GM21390 (cell line): ENCODE results near the gene TTC29.
"Not testable (repeated sequence)": the region's sequence is repeated elsewhere in the genome, so short reads cannot be mapped to it uniquely, and the experiment has no call there.

ENCODE experiments used
- ATAC-seq: cut with Tn5 transposase; IDR thresholded peaks from one replicate; pipeline ENCODE4 v1.9.1; 2021; ENCODE audit not compliant: unreplicated experiment

Gene TTC29

DNA sequence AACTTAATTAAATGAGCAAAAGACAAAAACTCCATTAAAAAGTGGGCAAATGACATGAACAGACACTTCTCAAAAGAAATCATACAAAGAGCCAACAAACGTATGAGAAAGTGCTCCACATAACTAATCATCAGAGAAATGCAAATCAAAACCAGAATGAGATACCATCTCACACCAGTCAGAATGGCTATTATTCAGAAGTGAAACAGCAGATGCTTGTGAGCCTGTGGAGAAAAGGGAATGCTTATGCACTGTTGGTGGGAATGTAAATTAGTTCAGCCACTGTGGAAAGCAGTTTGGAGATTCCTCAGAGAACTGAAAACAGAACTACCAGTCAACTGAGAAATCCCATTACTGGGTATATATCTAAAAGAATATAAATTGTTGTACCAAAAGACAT, 222.1 kb downstream of the TTC29 start:
- not testable (repeated sequence) for ATAC-seq

DNA sequence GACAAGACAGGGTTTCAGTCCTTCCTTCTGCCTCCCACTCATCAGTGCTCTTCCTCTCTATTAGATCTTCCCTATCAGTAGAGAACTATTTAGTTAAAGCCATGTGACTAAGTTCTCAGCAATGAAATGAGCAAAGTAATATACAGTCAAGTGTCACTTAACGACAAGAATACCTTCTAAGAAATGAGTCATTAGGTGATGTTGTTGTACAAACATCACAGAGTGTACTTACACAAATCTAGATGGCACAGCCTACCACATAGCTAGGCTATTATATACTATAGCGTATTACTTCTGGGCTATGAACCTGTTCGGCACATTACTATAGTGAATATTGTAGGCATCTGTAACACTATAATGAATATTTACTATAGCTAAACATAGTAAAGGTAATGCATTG, 235.7 kb downstream of the TTC29 start:
- no peak for ATAC-seq

DNA sequence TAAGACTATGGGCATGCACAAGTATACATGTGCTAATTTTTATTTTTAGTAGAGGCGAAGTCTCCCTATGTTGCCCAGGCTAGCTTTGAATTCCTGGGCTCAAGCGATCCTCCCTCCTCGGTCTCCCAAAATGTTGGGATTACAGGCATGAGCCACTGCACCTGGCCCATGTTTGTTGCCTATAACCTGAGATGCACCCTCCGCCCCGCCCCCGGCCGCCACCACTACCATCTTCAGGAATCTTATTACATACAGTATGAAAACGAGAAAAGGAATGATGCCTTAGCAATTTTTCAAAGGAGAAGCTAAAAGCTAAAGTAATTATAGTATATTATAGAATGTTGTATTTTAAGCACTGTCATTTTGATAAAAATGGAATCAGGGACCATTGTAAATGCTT, 245.8 kb downstream of the TTC29 start:
- ATAC-seq, result no peak

DNA sequence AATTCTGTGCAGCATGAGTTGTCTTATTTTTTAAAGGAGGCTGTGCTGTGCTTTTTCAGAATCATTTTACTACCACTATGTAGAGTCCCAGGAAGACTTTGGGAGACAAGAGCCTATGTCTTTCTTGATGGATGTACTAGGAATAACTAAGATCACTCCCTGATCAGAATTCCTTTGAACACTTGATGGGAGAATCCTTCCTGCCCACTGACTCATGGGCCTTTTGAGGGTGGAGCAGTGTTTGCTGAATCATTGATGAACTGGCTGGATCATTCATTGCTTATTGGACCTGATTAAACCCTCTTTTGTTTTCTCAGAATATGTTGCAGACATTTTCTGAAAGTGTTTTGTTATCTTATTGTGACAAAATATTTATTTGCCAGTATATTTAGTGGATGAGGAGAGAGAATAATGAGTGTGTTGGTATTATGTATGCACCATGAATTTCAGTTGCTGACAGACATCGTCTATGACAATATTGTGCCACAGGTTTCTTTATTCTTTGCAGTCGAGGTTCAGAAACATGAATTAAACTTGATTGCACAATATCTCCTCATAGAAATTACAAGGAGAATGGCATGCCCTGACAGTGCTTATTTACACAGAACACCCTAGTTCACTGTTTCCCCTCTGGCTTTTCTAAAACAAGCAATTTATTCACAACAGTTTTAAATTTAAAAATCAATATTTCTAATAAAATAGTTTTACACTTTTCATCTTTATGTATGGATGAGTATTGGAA, 270.7 kb downstream of the TTC29 start:
- ATAC-seq, result no peak

DNA sequence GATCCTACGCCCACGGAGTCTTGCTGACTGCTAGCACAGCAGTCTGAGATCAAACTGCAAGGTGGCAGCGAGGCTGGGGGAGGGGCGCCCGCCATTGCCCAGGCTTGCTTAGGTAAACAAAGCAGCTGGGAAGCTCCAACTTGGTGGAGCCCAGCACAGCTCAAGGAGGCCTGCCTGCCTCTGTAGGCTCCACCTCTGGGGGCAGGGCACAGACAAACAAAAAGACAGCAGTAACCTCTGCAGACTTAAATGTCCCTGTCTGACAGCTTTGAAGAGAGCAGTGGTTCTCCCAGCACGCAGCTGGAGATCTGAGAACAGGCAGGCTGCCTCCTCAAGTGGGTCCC, 281.7 kb downstream of the TTC29 start:
- not testable (repeated sequence) for ATAC-seq

DNA sequence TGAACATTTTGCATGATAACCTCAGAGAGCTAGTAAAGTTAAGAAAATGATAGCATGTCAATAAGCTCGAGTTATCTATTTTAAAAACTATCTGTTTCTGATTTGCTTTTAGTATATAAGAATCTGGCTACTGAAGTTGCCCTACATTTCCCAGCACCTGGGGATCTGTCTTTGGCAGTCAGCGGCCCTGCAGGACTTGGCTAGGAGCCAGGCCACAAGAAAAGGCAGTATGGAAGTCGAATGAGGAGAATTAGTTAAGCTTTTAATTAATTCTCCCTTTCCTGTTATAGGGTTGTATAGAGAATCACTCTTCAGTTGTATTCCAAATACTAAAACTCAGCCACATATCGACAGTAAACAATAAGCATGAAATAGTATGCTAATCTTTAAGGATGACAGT, 284.3 kb downstream of the TTC29 start:
- ATAC-seq, result no peak
